Keratinocyte (primary cell): ENCODE results near the gene INTU. TPM values are rescaled to one million over a fixed set of nuclear protein-coding genes. Genes with fewer than 3 reads are reported as not detected.

Experiments used
- DNase-seq: peaks from one replicate; pipeline ENCODE4 v3.0.0-alpha.2; 2011; ENCODE audit warnings: low read depth, missing footprints, low spot score
- FAIRE-seq: peaks from 2 replicates; lab custom pipeline; 2011; peaks lifted over from hg19 to GRCh38; lab: Jason Lieb, UNC
- H2AFZ ChIP-seq: 2 replicates; pipeline ENCODE4 v1.6.0; 2012; ENCODE audit warnings: low read length, control low read depth, inconsistent platforms; ENCODE audit not compliant: control insufficient read depth
- H3K27ac ChIP-seq: 2 replicates; pipeline ENCODE4 v1.5.1; 2011; ENCODE audit warnings: low read length; ENCODE audit not compliant: control insufficient read depth, insufficient read depth
- H3K27me3 ChIP-seq: 3 replicates; pipeline ENCODE4 v1.6.0; 2011; ENCODE audit warnings: low read length; ENCODE audit not compliant: control insufficient read depth, insufficient read depth; ENCODE audit errors: extremely low read depth
- H3K36me3 ChIP-seq, 2 experiments: 2 replicates in 1 of 2; 3 replicates in 1 of 2; pipeline ENCODE4 v1.5.1; 2011; ENCODE audit warnings: low read length in 2 of 2, mild to moderate bottlenecking in 1 of 2; ENCODE audit not compliant: control insufficient read depth in 2 of 2, insufficient read depth in 2 of 2; ENCODE audit errors: extremely low read depth in 1 of 2
- H3K4me1 ChIP-seq: 3 replicates; pipeline ENCODE4 v1.5.1; 2011; ENCODE audit warnings: low read length; ENCODE audit not compliant: control insufficient read depth, insufficient read depth; ENCODE audit errors: extremely low read depth
- H3K4me2 ChIP-seq: 3 replicates; pipeline ENCODE4 v1.6.0; 2011; ENCODE audit warnings: low read depth, low read length; ENCODE audit not compliant: control insufficient read depth, insufficient read depth; ENCODE audit errors: extremely low read depth
- H3K4me3 ChIP-seq, 3 experiments: fragments of 200-600 bp in 1 of 3; sonication (generic) in 1 of 3; 2 replicates in 2 of 3; 3 replicates in 1 of 3; pipeline ENCODE4 v1.5.1; 2011 to 2016; ENCODE audit warnings: low read length in 3 of 3, mild to moderate bottlenecking in 3 of 3, control low read depth in 2 of 3, inconsistent platforms in 1 of 3, low read depth in 1 of 3, mixed read lengths in 1 of 3, mixed run types in 1 of 3, moderate library complexity in 1 of 3; ENCODE audit not compliant: control insufficient read depth in 2 of 3, insufficient read depth in 2 of 3; ENCODE audit errors: extremely low read depth in 1 of 3
- H3K79me2 ChIP-seq: 2 replicates; pipeline ENCODE4 v1.6.0; 2012; ENCODE audit warnings: low read length; ENCODE audit not compliant: control insufficient read depth, insufficient read depth
- H3K9ac ChIP-seq: 3 replicates; pipeline ENCODE4 v1.6.0; 2011; ENCODE audit warnings: low read length; ENCODE audit not compliant: control insufficient read depth, insufficient read depth; ENCODE audit errors: extremely low read depth
- H3K9me1 ChIP-seq: 3 replicates; pipeline ENCODE4 v1.6.0; 2011; ENCODE audit warnings: low read length; ENCODE audit not compliant: control insufficient read depth, insufficient read depth; ENCODE audit errors: extremely low read depth
- H3K9me3 ChIP-seq: 2 replicates; pipeline ENCODE4 v1.5.1; 2012; ENCODE audit warnings: low read depth, low read length; ENCODE audit not compliant: control insufficient read depth
- H4K20me1 ChIP-seq: 3 replicates; pipeline ENCODE4 v1.6.0; 2011; ENCODE audit warnings: low read length; ENCODE audit not compliant: control insufficient read depth, insufficient read depth; ENCODE audit errors: extremely low read depth
- CTCF ChIP-seq, 3 experiments: IDR thresholded peaks in 1 of 3; conservative IDR thresholded peaks in 1 of 3; optimal IDR thresholded peaks in 1 of 3; 2 replicates in 2 of 3; 3 replicates in 1 of 3; pipeline versions ENCODE3 to v1.5.1; 2011; ENCODE audit warnings: low read length in 3 of 3, mild to moderate bottlenecking in 3 of 3, moderate library complexity in 2 of 3, control low read depth in 1 of 3, inconsistent platforms in 1 of 3; ENCODE audit not compliant: insufficient read depth in 2 of 3; ENCODE audit errors: extremely low read depth in 1 of 3
- EZH2 ChIP-seq: IDR thresholded peaks from one replicate; pipeline ENCODE4 v1.6.1; 2012; ENCODE audit warnings: inconsistent platforms, mild to moderate bottlenecking, low read length, moderate library complexity
- dilution Hi-C: fragments of 300-500 bp; cut with MboI; formaldehyde crosslinking; loops from one replicate; pipeline ENCODE4 v1.7.0; 2020; ENCODE audit warnings: low sequenced_read_pairs; ENCODE audit not compliant: extremely low pct_ligation_motif_present
- polyA plus RNA-seq, 5 experiments: library from polyadenylated mRNA; depleted of rRNA in 3 of 5; stranded (reverse) in 3 of 5; stranded (forward) in 1 of 5; unstranded in 1 of 5; fragments of >200 nt; gene quantifications; 1 replicate in 1 of 5; 2 replicates in 3 of 5; 3 replicates in 1 of 5; pipeline versions ENCODE4 v1.2.1 to v1.2.3, GENCODE V29; 2011 to 2012; ENCODE audit warnings: missing spikeins in 2 of 5, low read depth in 1 of 5, low replicate concordance in 1 of 5

The INTU gene
- polyA plus RNA-seq, 1 donor (not counting 4 experiments of a cell fraction or from before 2014, with no cell fraction given), result 5.0 TPM

- dilution Hi-C loops, result no loop called here
- H3K4me2 ChIP-seq, result no peak overlapping the region
- no peaks in the 10 kb centered on the region for H3K4me1 ChIP-seq
- H3K9me3 ChIP-seq, result no peaks in the 10 kb centered on the region
- no peaks in the 10 kb centered on the region for H4K20me1 ChIP-seq
- no peak overlapping the region for H2AFZ ChIP-seq
- H3K9ac ChIP-seq, result no peak overlapping the region
- FAIRE-seq, result no peak
- H3K27me3 ChIP-seq, result no peaks in the 10 kb centered on the region
- TF ChIP-seq CTCF (optimal IDR thresholded peaks at IDR 0.05 in 1 of 3, IDR thresholded peaks at IDR 0.05 in 1 of 3, conservative IDR thresholded peaks at IDR 0.05 in 1 of 3; ENCODE audit: extremely low read depth in 1 of 3, insufficient read depth in 2 of 3, low read length in 3 of 3) (no peak), EZH2 (no peak)
- H3K4me3 ChIP-seq, result no peak overlapping the region
- H3K36me3 ChIP-seq, result peaks cover 0 to 5% of the 10 kb centered on the region in 2 experiments
- no peaks in the 10 kb centered on the region for H3K79me2 ChIP-seq
- H3K9me1 ChIP-seq, result no peaks in the 10 kb centered on the region
- no peak overlapping the region for H3K27ac ChIP-seq
- DNase-seq, result no peak
Observed at GRCh38 chr4:127642169-127642568, 9.4 kb downstream of the INTU start.

GRCh38 chr4:127643791-127644190 lies 11.0 kb downstream of the INTU start:
- Histone ChIP-seq H3K4me3 (no peak overlapping the region), H3K9me3 (no peaks in the 10 kb centered on the region), H3K79me2 (no peaks in the 10 kb centered on the region), H3K9me1 (no peaks in the 10 kb centered on the region), H3K27ac (no peak overlapping the region), H3K36me3 (peaks cover 0 to 5% of the 10 kb centered on the region in 2 experiments), H3K9ac (no peak overlapping the region), H3K4me1 (no peaks in the 10 kb centered on the region), H4K20me1 (no peaks in the 10 kb centered on the region), H3K27me3 (no peaks in the 10 kb centered on the region), H2AFZ (no peak overlapping the region), H3K4me2 (no peak overlapping the region)
- FAIRE-seq, result no peak
- TF ChIP-seq EZH2, result no peak
- no peak for TF ChIP-seq CTCF (optimal IDR thresholded peaks at IDR 0.05 in 1 of 3, IDR thresholded peaks at IDR 0.05 in 1 of 3, conservative IDR thresholded peaks at IDR 0.05 in 1 of 3; ENCODE audit: extremely low read depth in 1 of 3, insufficient read depth in 2 of 3, low read length in 3 of 3)
- dilution Hi-C loops, result no loop called here
- no peak for DNase-seq
